HL-60 (cell line): Measurements from ENCODE around the gene GIMAP5.

Experiments used
- CTCF ChIP-seq: IDR thresholded peaks from one replicate; pipeline ENCODE4 v1.5.1; 2011; ENCODE audit warnings: low read length, control low read depth, inconsistent platforms; ENCODE audit not compliant: insufficient read depth
- POLR2AphosphoS5 ChIP-seq: IDR thresholded peaks from 2 replicates; pipeline ENCODE4 v1.6.1; 2012; ENCODE audit warnings: low read depth
- TF ChIP-seq, protein P1 (sequence below): IDR thresholded peaks from 2 replicates; pipeline ENCODE4 v1.6.1; 2012; ENCODE audit warnings: low read depth; ENCODE audit not compliant: insufficient replicate concordance

GRCh38 chr7:150728609-150729008, 8.6 kb upstream of the GIMAP5 start:
- TF ChIP-seq POLR2AphosphoS5 (no peak), CTCF (no peak)
- TF ChIP-seq, protein P1, sequence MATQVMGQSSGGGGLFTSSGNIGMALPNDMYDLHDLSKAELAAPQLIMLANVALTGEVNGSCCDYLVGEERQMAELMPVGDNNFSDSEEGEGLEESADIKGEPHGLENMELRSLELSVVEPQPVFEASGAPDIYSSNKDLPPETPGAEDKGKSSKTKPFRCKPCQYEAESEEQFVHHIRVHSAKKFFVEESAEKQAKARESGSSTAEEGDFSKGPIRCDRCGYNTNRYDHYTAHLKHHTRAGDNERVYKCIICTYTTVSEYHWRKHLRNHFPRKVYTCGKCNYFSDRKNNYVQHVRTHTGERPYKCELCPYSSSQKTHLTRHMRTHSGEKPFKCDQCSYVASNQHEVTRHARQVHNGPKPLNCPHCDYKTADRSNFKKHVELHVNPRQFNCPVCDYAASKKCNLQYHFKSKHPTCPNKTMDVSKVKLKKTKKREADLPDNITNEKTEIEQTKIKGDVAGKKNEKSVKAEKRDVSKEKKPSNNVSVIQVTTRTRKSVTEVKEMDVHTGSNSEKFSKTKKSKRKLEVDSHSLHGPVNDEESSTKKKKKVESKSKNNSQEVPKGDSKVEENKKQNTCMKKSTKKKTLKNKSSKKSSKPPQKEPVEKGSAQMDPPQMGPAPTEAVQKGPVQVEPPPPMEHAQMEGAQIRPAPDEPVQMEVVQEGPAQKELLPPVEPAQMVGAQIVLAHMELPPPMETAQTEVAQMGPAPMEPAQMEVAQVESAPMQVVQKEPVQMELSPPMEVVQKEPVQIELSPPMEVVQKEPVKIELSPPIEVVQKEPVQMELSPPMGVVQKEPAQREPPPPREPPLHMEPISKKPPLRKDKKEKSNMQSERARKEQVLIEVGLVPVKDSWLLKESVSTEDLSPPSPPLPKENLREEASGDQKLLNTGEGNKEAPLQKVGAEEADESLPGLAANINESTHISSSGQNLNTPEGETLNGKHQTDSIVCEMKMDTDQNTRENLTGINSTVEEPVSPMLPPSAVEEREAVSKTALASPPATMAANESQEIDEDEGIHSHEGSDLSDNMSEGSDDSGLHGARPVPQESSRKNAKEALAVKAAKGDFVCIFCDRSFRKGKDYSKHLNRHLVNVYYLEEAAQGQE = no peak
